Measurements from ENCODE around the gene CNTN5. TPM values are rescaled to one million over a fixed set of nuclear protein-coding genes. Genes with fewer than 3 reads are reported as not detected.

Gene CNTN5
- total and polyA plus RNA-seq, 2 experiments from 2014 or later: not detected

- Histone ChIP-seq H3K27ac (no peak overlapping the region), H3K9ac (no peak overlapping the region), H3K4me1 (ENCODE audit: insufficient read depth) (no peaks in the 10 kb centered on the region), H2AFZ (no peak overlapping the region), H3K4me2 (ENCODE audit: unreplicated experiment) (no peak overlapping the region), H3K36me3 (ENCODE audit: low read depth) (no peaks in the 10 kb centered on the region), H3K4me3 (no peak overlapping the region), H3K9me3 (ENCODE audit: low read depth) (peaks cover 3% of the 10 kb centered on the region), H3F3A (ENCODE audit: insufficient read depth) (no peaks in the 10 kb centered on the region), H3K9me2 (ENCODE audit: insufficient read depth) (no peaks in the 10 kb centered on the region), H4K20me1 (ENCODE audit: insufficient read depth) (no peaks in the 10 kb centered on the region), H3K27me3 (replicated peaks; ENCODE audit: insufficient read depth) (no peaks in the 10 kb centered on the region), H3K79me2 (ENCODE audit: insufficient read depth) (no peaks in the 10 kb centered on the region)
- in situ Hi-C loops (cut with MboI): no loop called here
- no peak for TF ChIP-seq EZH2phosphoT487 (IDR thresholded peaks at IDR 0.05; ENCODE audit: insufficient read depth, low read depth)
- TF ChIP-seq EZH2 (IDR thresholded peaks at IDR 0.05; ENCODE audit: insufficient read depth, poor library complexity, severe bottlenecking): no peak
- WGBS, 2 experiments (ENCODE audit: low coverage in 1 of 2, low lambda C conversion rate in 2 of 2, missing lambda C conversion rate in 2 of 2): 16 to 18% methylated on average over 4 of the region's 4 CpGs
- no peak for DNase-seq
These were observed 571.5 kb downstream of the CNTN5 start for GRCh38 chr11:99592266-99592665.

GRCh38 chr11:99593197-99593596 is 572.4 kb downstream of the CNTN5 start:
- no peak overlapping the region for H3K4me2 ChIP-seq (ENCODE audit: unreplicated experiment)
- no peaks in the 10 kb centered on the region for H3K9me2 ChIP-seq (ENCODE audit: insufficient read depth)
- no peak for DNase-seq
- H3K9ac ChIP-seq: no peak overlapping the region
- no peaks in the 10 kb centered on the region for H4K20me1 ChIP-seq (ENCODE audit: insufficient read depth)
- in situ Hi-C loops (cut with MboI): no loop called here
- H3K27me3 ChIP-seq (replicated peaks; ENCODE audit: insufficient read depth): no peaks in the 10 kb centered on the region
- no peaks in the 10 kb centered on the region for H3K36me3 ChIP-seq (ENCODE audit: low read depth)
- no peaks in the 10 kb centered on the region for H3F3A ChIP-seq (ENCODE audit: insufficient read depth)
- TF ChIP-seq EZH2phosphoT487 (IDR thresholded peaks at IDR 0.05; ENCODE audit: insufficient read depth, low read depth) (no peak), EZH2 (IDR thresholded peaks at IDR 0.05; ENCODE audit: insufficient read depth, poor library complexity, severe bottlenecking) (no peak)
- H3K4me1 ChIP-seq (ENCODE audit: insufficient read depth): no peaks in the 10 kb centered on the region
- no peak overlapping the region for H3K4me3 ChIP-seq
- 6 to 12% methylated on average over 1 of the region's 1 CpG for WGBS, 2 experiments (ENCODE audit: low coverage in 1 of 2, low lambda C conversion rate in 2 of 2, missing lambda C conversion rate in 2 of 2)
- H3K79me2 ChIP-seq (ENCODE audit: insufficient read depth): no peaks in the 10 kb centered on the region
- H3K9me3 ChIP-seq (ENCODE audit: low read depth): peaks cover 3% of the 10 kb centered on the region
- no peak overlapping the region for H2AFZ ChIP-seq
- H3K27ac ChIP-seq: no peak overlapping the region

GRCh38 chr11:99601179-99601578 is 580.4 kb downstream of the CNTN5 start:
- Histone ChIP-seq H2AFZ (no peak overlapping the region), H3K36me3 (ENCODE audit: low read depth) (no peaks in the 10 kb centered on the region), H3F3A (ENCODE audit: insufficient read depth) (no peaks in the 10 kb centered on the region), H4K20me1 (ENCODE audit: insufficient read depth) (no peaks in the 10 kb centered on the region), H3K9me3 (ENCODE audit: low read depth) (peaks cover 3% of the 10 kb centered on the region), H3K4me3 (no peak overlapping the region), H3K9me2 (ENCODE audit: insufficient read depth) (no peaks in the 10 kb centered on the region), H3K9ac (no peak overlapping the region), H3K27ac (no peak overlapping the region), H3K27me3 (replicated peaks; ENCODE audit: insufficient read depth) (no peaks in the 10 kb centered on the region), H3K4me1 (ENCODE audit: insufficient read depth) (no peaks in the 10 kb centered on the region), H3K4me2 (ENCODE audit: unreplicated experiment) (no peak overlapping the region), H3K79me2 (ENCODE audit: insufficient read depth) (no peaks in the 10 kb centered on the region)
- 24% methylated on average over 1 of the region's 1 CpG for WGBS, 2 experiments (ENCODE audit: low coverage in 1 of 2, low lambda C conversion rate in 2 of 2, missing lambda C conversion rate in 2 of 2)
- no peak for TF ChIP-seq EZH2 (IDR thresholded peaks at IDR 0.05; ENCODE audit: insufficient read depth, poor library complexity, severe bottlenecking)
- DNase-seq: no peak
- in situ Hi-C loops (cut with MboI): no loop called here

- no peak overlapping the region for H3K9ac ChIP-seq
- no peaks in the 10 kb centered on the region for H3K79me2 ChIP-seq (ENCODE audit: insufficient read depth)
- no peaks in the 10 kb centered on the region for H3K27me3 ChIP-seq (replicated peaks; ENCODE audit: insufficient read depth)
- no peaks in the 10 kb centered on the region for H3K9me3 ChIP-seq (ENCODE audit: low read depth)
- no peak overlapping the region for H2AFZ ChIP-seq
- 8 to 13% methylated on average over 3 of the region's 3 CpGs for WGBS, 2 experiments (ENCODE audit: low coverage in 1 of 2, low lambda C conversion rate in 2 of 2, missing lambda C conversion rate in 2 of 2)
- H3K27ac ChIP-seq: no peak overlapping the region
- H3K4me3 ChIP-seq: no peak overlapping the region
- no peaks in the 10 kb centered on the region for H3K36me3 ChIP-seq (ENCODE audit: low read depth)
- H4K20me1 ChIP-seq (ENCODE audit: insufficient read depth): no peaks in the 10 kb centered on the region
- no peaks in the 10 kb centered on the region for H3K4me1 ChIP-seq (ENCODE audit: insufficient read depth)
- no peaks in the 10 kb centered on the region for H3K9me2 ChIP-seq (ENCODE audit: insufficient read depth)
- no peak for DNase-seq
- in situ Hi-C loops (cut with MboI): no loop called here
- no peaks in the 10 kb centered on the region for H3F3A ChIP-seq (ENCODE audit: insufficient read depth)
- no peak overlapping the region for H3K4me2 ChIP-seq (ENCODE audit: unreplicated experiment)
- TF ChIP-seq EZH2 (IDR thresholded peaks at IDR 0.05; ENCODE audit: insufficient read depth, poor library complexity, severe bottlenecking) (no peak), EZH2phosphoT487 (IDR thresholded peaks at IDR 0.05; ENCODE audit: insufficient read depth, low read depth) (no peak)
These were observed 593.6 kb downstream of the CNTN5 start for GRCh38 chr11:99614352-99614751.

- 11 to 14% methylated on average over 5 of the region's 5 CpGs for WGBS, 2 experiments (ENCODE audit: low coverage in 1 of 2, low lambda C conversion rate in 2 of 2, missing lambda C conversion rate in 2 of 2)
- in situ Hi-C loops (cut with MboI): no loop called here
These were observed 609.9 kb downstream of the CNTN5 start for GRCh38 chr11:99630629-99631028.

More at GRCh38 chr11:99630629-99631028, 609.9 kb downstream of the CNTN5 start:
- Histone ChIP-seq H3K4me2 (ENCODE audit: unreplicated experiment) (no peak overlapping the region), H3K9me3 (ENCODE audit: low read depth) (no peaks in the 10 kb centered on the region), H3K9ac (no peak overlapping the region), H3K36me3 (ENCODE audit: low read depth) (no peaks in the 10 kb centered on the region), H3K9me2 (ENCODE audit: insufficient read depth) (no peaks in the 10 kb centered on the region), H3K4me3 (no peak overlapping the region), H3K27me3 (replicated peaks; ENCODE audit: insufficient read depth) (no peaks in the 10 kb centered on the region), H4K20me1 (ENCODE audit: insufficient read depth) (no peaks in the 10 kb centered on the region), H3K27ac (no peak overlapping the region), H3F3A (ENCODE audit: insufficient read depth) (no peaks in the 10 kb centered on the region), H3K4me1 (ENCODE audit: insufficient read depth) (no peaks in the 10 kb centered on the region), H2AFZ (no peak overlapping the region), H3K79me2 (ENCODE audit: insufficient read depth) (no peaks in the 10 kb centered on the region)
- no peak for DNase-seq
- no peak for TF ChIP-seq EZH2 (IDR thresholded peaks at IDR 0.05; ENCODE audit: insufficient read depth, poor library complexity, severe bottlenecking)
- TF ChIP-seq EZH2phosphoT487 (IDR thresholded peaks at IDR 0.05; ENCODE audit: insufficient read depth, low read depth): no peak

All from GM23248 (cell line).